Trophoblast cell (in vitro differentiated cells and primary cell): ENCODE data around the gene HHIPL2.

Experiments
- DNase-seq, 2 donors: peaks; one replicate each; pipeline ENCODE4 v3.0.0-alpha.2; 2016
- H2AFZ ChIP-seq: 2 replicates; pipeline ENCODE4 v1.6.1; 2013; ENCODE audit warnings: low read length, moderate library complexity, mild to moderate bottlenecking; ENCODE audit not compliant: insufficient read depth, poor library complexity
- H2AK5ac ChIP-seq: 2 replicates; pipeline ENCODE4 v1.6.1; 2013; ENCODE audit warnings: mild to moderate bottlenecking, low read length
- H2BK120ac ChIP-seq: 2 replicates; pipeline ENCODE4 v1.6.1; 2013; ENCODE audit warnings: low read length, mild to moderate bottlenecking, moderate library complexity; ENCODE audit not compliant: insufficient read depth, poor library complexity
- H2BK12ac ChIP-seq: 2 replicates; pipeline ENCODE4 v1.6.1; 2013; ENCODE audit warnings: mild to moderate bottlenecking, low read length, moderate library complexity
- H2BK5ac ChIP-seq: 2 replicates; pipeline ENCODE4 v1.6.1; 2013; ENCODE audit warnings: low read length, low read depth, moderate library complexity, mild to moderate bottlenecking; ENCODE audit not compliant: poor library complexity
- H3K14ac ChIP-seq: 2 replicates; pipeline ENCODE4 v1.6.1; 2013; ENCODE audit warnings: mild to moderate bottlenecking, low read length
- H3K18ac ChIP-seq: 2 replicates; pipeline ENCODE4 v1.6.1; 2013; ENCODE audit warnings: mild to moderate bottlenecking, low read length
- H3K23ac ChIP-seq: 2 replicates; pipeline ENCODE4 v1.6.1; 2013; ENCODE audit warnings: low read length
- H3K27ac ChIP-seq: 2 replicates; pipeline ENCODE4 v1.5.1; 2013; ENCODE audit warnings: low read depth, mild to moderate bottlenecking, inconsistent platforms, low read length, moderate library complexity
- H3K27me3 ChIP-seq: 2 replicates; pipeline ENCODE4 v1.6.1; 2013; ENCODE audit warnings: inconsistent platforms, mild to moderate bottlenecking, low read length, moderate library complexity; ENCODE audit not compliant: insufficient read depth
- H3K36me3 ChIP-seq, 2 experiments: 1 replicate in 1 of 2; 2 replicates in 1 of 2; pipeline ENCODE4 v1.6.1; 2013; ENCODE audit warnings: low read length in 2 of 2, mild to moderate bottlenecking in 2 of 2, moderate library complexity in 1 of 2; ENCODE audit not compliant: insufficient read depth in 2 of 2, control insufficient read depth in 1 of 2
- H3K4ac ChIP-seq: 2 replicates; pipeline ENCODE4 v1.6.1; 2013; ENCODE audit warnings: low read depth, mild to moderate bottlenecking, low read length, moderate library complexity
- H3K4me1 ChIP-seq, 2 experiments: 1 replicate in 1 of 2; 2 replicates in 1 of 2; pipeline ENCODE4 v1.6.1; 2013; ENCODE audit warnings: low read length in 2 of 2, mild to moderate bottlenecking in 2 of 2, moderate library complexity in 1 of 2; ENCODE audit not compliant: insufficient read depth in 2 of 2, control insufficient read depth in 1 of 2
- H3K4me2 ChIP-seq: 2 replicates; pipeline ENCODE4 v1.6.1; 2013; ENCODE audit warnings: inconsistent platforms, mild to moderate bottlenecking, low read length, moderate library complexity
- H3K4me3 ChIP-seq: 2 replicates; pipeline ENCODE4 v1.5.1; 2013; ENCODE audit warnings: mild to moderate bottlenecking, low read depth, low read length, inconsistent platforms
- H3K79me1 ChIP-seq: one replicate; pipeline ENCODE4 v1.6.1; 2013; ENCODE audit warnings: low read length
- H3K79me2 ChIP-seq: 2 replicates; pipeline ENCODE4 v1.6.1; 2013; ENCODE audit warnings: low read length, mild to moderate bottlenecking; ENCODE audit not compliant: control insufficient read depth, insufficient read depth, poor library complexity
- H3K9ac ChIP-seq: 2 replicates; pipeline ENCODE4 v1.6.1; 2013; ENCODE audit warnings: mild to moderate bottlenecking, low read length
- H3K9me3 ChIP-seq: 2 replicates; pipeline ENCODE4 v1.6.1; 2013; ENCODE audit warnings: low read depth, mild to moderate bottlenecking, control low read depth, inconsistent platforms, low read length; ENCODE audit not compliant: insufficient read depth
- H4K12ac ChIP-seq: 2 replicates; pipeline ENCODE4 v1.6.1; 2013; ENCODE audit warnings: low read depth, mild to moderate bottlenecking, low read length, moderate library complexity
- H4K8ac ChIP-seq: 2 replicates; pipeline ENCODE4 v1.6.1; 2013; ENCODE audit warnings: low read depth, mild to moderate bottlenecking, low read length, moderate library complexity
- H4K91ac ChIP-seq: one replicate; pipeline ENCODE4 v1.6.1; 2013; ENCODE audit warnings: low read depth, mild to moderate bottlenecking, low read length, moderate library complexity
- WGBS: extraction: QIAGEN DNeasy Blood & Tissue Kit; methylation state at CpG from one replicate; pipeline ENCODE4 v1.1.7; 2013; ENCODE audit warnings: missing lambda C conversion rate; ENCODE audit not compliant: insufficient read length, insufficient coverage; ENCODE audit errors: extremely low coverage; 5-methylcytosine and 5-hydroxymethylcytosine counted together

HHIPL2 gene

DNA sequence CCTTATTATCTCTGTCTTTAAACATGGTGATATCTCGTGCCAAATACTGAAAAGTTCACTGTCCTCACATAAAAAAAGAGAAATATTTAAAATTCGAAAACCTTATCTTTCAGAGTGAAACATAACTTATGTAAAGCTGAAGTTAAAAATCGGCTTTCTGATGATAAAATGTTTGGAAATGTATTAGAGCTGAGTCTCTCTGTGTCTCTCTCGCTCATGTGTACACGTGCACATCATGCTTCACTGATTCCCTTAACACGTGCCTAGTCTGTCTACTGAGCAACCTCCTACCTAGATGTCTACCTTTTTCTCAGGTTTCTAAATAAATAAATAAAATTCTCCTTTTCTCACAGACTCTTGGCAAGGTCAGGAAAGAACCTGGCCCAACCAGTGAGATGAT lies 17.1 kb downstream of the HHIPL2 start:
- Histone ChIP-seq H3K9ac (no peak overlapping the region), H3K79me1 (no peaks in the 10 kb centered on the region), H3K4me3 (no peak overlapping the region), H3K23ac (no peak overlapping the region), H2AFZ (no peak overlapping the region), H3K4ac (no peak overlapping the region), H3K14ac (no peak overlapping the region), H3K4me2 (no peak overlapping the region), H2BK12ac (no peak overlapping the region), H3K27ac (no peak overlapping the region), H2BK5ac (no peak overlapping the region), H3K9me3 (no peaks in the 10 kb centered on the region), H4K8ac (no peak overlapping the region), H3K18ac (no peak overlapping the region), H3K4me1 (no peaks in the 10 kb centered on the region), H4K91ac (no peak overlapping the region), H3K27me3 (no peaks in the 10 kb centered on the region), H3K79me2 (no peaks in the 10 kb centered on the region), H2AK5ac (no peak overlapping the region), H4K12ac (no peak overlapping the region), H3K36me3 (no peaks in the 10 kb centered on the region), H2BK120ac (no peak overlapping the region)
- no CpG with 5 or more reads among the region's 6 CpGs for WGBS
- DNase-seq, result no peak

DNA sequence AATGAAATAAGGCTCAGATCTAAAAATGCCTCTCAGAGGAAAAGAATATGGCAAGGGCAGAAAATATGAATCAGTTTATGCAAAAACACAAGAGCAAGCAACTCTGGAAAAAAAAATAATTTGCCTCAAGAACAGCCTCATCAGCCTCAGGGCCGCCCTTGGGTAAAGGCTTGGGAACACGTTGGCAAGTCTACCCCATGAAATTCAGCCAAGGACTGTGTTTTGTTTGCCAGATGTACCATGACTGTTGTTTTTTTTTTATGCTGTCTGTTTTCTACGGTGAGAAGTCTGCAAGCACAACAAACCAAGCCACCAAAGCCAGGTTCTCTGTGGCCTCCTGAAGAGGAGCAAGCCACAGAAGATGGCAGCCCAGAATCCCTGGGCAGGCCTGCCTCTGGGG lies 18.0 kb downstream of the HHIPL2 start:
- H3K4me1 ChIP-seq, result no peaks in the 10 kb centered on the region
- no peak overlapping the region for H2BK12ac ChIP-seq
- H3K79me1 ChIP-seq, result no peaks in the 10 kb centered on the region
- no peak overlapping the region for H3K4me2 ChIP-seq
- H3K79me2 ChIP-seq, result no peaks in the 10 kb centered on the region
- H3K9me3 ChIP-seq, result no peaks in the 10 kb centered on the region
- no peak overlapping the region for H2BK5ac ChIP-seq
- no peak overlapping the region for H3K4me3 ChIP-seq
- DNase-seq, result no peak
- H3K27ac ChIP-seq, result no peak overlapping the region
- no peak overlapping the region for H3K9ac ChIP-seq
- no peaks in the 10 kb centered on the region for H3K27me3 ChIP-seq
- H4K12ac ChIP-seq, result no peak overlapping the region
- no peaks in the 10 kb centered on the region for H3K36me3 ChIP-seq
- no peak overlapping the region for H3K4ac ChIP-seq
- no peak overlapping the region for H3K14ac ChIP-seq
- no peak overlapping the region for H4K91ac ChIP-seq
- WGBS, result no CpG with 5 or more reads among the region's 3 CpGs
- H2AK5ac ChIP-seq, result no peak overlapping the region
- H2BK120ac ChIP-seq, result no peak overlapping the region
- no peak overlapping the region for H3K23ac ChIP-seq
- H3K18ac ChIP-seq, result no peak overlapping the region
- no peak overlapping the region for H2AFZ ChIP-seq
- H4K8ac ChIP-seq, result no peak overlapping the region

DNA sequence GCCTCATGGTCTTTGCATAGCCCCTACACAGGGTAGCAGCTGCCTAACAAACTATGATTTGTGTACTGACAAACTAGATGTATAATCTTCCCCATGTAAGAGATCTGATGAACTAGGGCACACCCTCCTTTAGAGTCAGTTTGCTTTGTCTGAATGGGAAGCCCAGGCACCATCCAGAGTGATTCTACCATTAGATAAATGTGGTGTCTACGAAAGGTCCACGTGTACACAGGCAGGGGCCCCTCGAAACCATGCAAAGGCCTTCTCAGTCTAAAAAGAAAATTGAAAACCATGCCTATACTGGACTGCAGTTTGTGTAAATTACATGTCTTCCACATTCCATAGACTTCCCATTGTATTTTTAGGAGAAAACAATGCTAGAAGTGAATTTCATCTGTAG lies 18.7 kb downstream of the HHIPL2 start:
- Histone ChIP-seq H3K4ac (no peak overlapping the region), H3K79me2 (no peaks in the 10 kb centered on the region), H3K23ac (no peak overlapping the region), H4K12ac (no peak overlapping the region), H3K27me3 (no peaks in the 10 kb centered on the region), H3K4me2 (no peak overlapping the region), H3K27ac (no peak overlapping the region), H3K14ac (no peak overlapping the region), H2BK5ac (no peak overlapping the region), H4K91ac (no peak overlapping the region), H2AK5ac (no peak overlapping the region), H3K4me3 (no peak overlapping the region), H4K8ac (no peak overlapping the region), H3K9me3 (no peaks in the 10 kb centered on the region), H3K36me3 (no peaks in the 10 kb centered on the region), H3K79me1 (no peaks in the 10 kb centered on the region), H3K18ac (no peak overlapping the region), H2AFZ (no peak overlapping the region), H2BK12ac (no peak overlapping the region), H3K4me1 (no peaks in the 10 kb centered on the region), H2BK120ac (no peak overlapping the region), H3K9ac (no peak overlapping the region)
- WGBS, result no CpG with 5 or more reads among the region's 3 CpGs
- no peak for DNase-seq

DNA sequence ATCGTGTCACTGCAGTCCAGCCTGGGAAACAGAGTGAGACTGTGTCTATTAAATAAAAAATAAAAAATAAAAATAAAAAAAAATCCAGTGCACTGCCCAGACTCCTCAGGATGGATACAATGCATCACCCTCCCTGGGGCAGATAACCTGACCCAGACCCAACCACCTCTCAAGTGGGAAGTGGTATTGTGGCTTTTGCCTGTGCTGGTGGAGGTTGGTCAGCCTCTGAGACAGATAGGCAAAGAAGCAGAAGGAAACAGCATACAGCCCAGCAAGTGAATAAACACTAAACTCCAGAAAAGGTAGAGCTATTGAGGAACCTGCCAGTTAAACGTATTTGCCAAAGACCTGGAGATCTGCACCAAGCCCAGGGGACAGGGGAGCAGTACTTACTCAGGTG lies 22.0 kb downstream of the HHIPL2 start:
- Histone ChIP-seq H2AFZ (no peak overlapping the region), H3K36me3 (no peaks in the 10 kb centered on the region), H3K27ac (no peak overlapping the region), H3K23ac (no peak overlapping the region), H3K4ac (no peak overlapping the region), H3K9me3 (no peaks in the 10 kb centered on the region), H4K8ac (no peak overlapping the region), H3K4me3 (no peak overlapping the region), H3K4me1 (no peaks in the 10 kb centered on the region), H2BK120ac (no peak overlapping the region), H2BK12ac (no peak overlapping the region), H3K4me2 (no peak overlapping the region), H4K12ac (no peak overlapping the region), H3K14ac (no peak overlapping the region), H3K18ac (no peak overlapping the region), H2AK5ac (no peak overlapping the region), H3K79me1 (no peaks in the 10 kb centered on the region), H3K9ac (peak overlapping the region; percentile 17), H3K79me2 (no peaks in the 10 kb centered on the region), H2BK5ac (no peak overlapping the region), H4K91ac (no peak overlapping the region), H3K27me3 (no peaks in the 10 kb centered on the region)
- no peak for DNase-seq
- WGBS, result no CpG with 5 or more reads among the region's 2 CpGs
